Measurements from ENCODE around the gene KDM4C.

KDM4C gene

DNA sequence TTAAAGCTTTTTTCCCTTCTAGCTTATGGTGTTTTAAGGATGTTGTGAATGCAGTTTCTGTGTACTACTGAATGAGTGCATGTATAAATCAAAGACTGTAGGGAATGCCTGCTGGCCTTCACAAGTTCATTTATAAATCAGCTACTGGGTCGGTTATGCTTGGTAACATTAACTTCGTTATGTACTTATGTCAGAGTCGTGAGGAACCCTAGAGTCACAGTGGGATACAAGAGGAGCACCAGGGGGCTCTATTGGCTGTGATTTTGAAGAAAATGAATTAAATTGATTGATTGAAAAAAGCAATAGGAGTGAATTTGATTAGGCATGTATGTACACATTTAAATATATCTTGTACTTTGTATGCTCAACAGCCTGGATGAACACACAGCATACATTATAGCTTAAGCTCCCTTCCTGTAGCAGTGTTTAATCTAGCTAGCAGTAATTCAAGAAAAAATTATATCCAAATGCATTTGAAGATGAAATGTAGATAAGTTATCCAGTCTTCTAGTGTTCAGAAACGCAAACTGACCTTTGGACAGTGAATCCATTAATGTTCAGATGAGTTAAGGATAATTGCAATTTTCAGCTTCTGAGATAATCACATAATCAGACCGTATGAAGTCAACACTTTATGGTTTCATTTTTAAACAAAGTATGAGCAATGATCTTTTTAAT, 204.2 kb downstream of the KDM4C start:
- H3K27ac ChIP-seq: no peak overlapping the region
- TF ChIP-seq, protein P1, sequence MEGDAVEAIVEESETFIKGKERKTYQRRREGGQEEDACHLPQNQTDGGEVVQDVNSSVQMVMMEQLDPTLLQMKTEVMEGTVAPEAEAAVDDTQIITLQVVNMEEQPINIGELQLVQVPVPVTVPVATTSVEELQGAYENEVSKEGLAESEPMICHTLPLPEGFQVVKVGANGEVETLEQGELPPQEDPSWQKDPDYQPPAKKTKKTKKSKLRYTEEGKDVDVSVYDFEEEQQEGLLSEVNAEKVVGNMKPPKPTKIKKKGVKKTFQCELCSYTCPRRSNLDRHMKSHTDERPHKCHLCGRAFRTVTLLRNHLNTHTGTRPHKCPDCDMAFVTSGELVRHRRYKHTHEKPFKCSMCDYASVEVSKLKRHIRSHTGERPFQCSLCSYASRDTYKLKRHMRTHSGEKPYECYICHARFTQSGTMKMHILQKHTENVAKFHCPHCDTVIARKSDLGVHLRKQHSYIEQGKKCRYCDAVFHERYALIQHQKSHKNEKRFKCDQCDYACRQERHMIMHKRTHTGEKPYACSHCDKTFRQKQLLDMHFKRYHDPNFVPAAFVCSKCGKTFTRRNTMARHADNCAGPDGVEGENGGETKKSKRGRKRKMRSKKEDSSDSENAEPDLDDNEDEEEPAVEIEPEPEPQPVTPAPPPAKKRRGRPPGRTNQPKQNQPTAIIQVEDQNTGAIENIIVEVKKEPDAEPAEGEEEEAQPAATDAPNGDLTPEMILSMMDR (conservative IDR thresholded peaks at IDR 0.05; ENCODE audit: low read depth): no peak
- ChIA-PET CTCF (interaction anchor here (1.1 kb wide), 1 partner anchor 55 kb away, joined by 3 read pairs; no protein-coding TSS in a partner anchor), POLR2A (ENCODE audit: low non-redundant PET) (no interaction called here)
- no peak for DNase-seq (ENCODE audit: low spot score)

DNA sequence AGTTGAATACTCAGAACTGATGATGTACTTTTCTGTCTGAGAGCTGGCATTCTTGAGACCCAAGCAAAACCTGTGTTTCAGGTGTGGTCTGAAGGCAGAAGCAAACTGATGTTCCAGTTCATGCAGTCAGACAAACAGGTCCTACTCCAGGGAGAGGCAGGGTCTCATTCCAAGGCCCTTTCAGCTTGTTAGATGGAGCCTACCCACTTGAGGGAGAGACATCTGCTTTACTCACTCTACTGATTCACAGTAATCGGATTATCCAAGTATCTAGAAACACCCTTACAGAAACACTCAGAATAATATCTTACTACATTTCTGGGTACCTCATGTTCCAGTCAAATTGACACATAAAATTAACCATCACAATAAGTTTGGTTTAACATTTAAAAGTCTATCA, 207.8 kb downstream of the KDM4C start:
- CTCF ChIA-PET: no interaction called here
- H3K27ac ChIP-seq: no peak overlapping the region
- TF ChIP-seq, protein P1 (conservative IDR thresholded peaks at IDR 0.05; ENCODE audit: low read depth): no peak
- POLR2A ChIA-PET (ENCODE audit: low non-redundant PET): no interaction called here
- DNase-seq (ENCODE audit: low spot score): no peak

DNA sequence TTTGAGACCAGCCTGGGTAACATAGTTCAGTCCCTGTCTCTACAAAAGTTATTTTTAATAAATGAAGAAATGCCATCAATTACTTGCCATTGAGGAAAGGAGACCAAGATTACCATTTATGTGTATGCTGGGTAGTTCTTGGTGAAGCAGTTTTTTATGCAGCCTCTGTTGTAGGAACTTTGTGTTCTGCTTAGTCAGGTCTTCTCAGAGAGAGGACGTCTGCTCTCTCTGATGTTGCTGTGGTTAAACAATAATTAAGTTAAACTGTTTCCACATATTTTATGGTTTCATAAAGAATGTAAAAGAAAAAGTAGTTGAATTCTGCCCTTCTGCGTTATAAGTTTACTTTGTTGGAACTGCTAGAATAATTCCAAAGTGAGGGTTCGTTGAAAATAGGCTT, 210.5 kb downstream of the KDM4C start:
- TF ChIP-seq, protein P1 (conservative IDR thresholded peaks at IDR 0.05; ENCODE audit: low read depth): no peak
- DNase-seq (ENCODE audit: low spot score): no peak
- no peak overlapping the region for H3K27ac ChIP-seq
- CTCF ChIA-PET: no interaction called here
- POLR2A ChIA-PET (ENCODE audit: low non-redundant PET): no interaction called here

DNA sequence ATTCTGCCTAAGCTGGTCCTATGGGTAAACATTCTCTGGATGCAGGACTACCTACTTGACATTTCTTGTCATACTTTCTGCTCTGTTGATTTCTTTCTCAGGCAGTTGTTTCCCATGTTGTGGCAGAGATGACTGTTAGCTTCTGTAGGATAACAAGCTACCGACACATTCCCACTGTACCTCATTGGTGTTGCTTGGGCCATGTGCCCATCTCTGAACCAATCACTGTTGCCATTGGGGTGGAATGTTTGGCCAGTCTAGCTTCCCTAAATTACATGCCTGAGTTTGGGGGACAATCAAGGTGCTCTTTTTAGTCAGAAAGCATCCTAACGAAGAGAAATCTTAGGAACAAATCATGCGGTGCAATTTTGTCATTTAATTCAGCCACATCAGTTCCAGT, 212.0 kb downstream of the KDM4C start:
- no peak for DNase-seq (ENCODE audit: low spot score)
- H3K27ac ChIP-seq: no peak overlapping the region
- POLR2A ChIA-PET (ENCODE audit: low non-redundant PET): no interaction called here
- CTCF ChIA-PET: no interaction called here
- TF ChIP-seq, protein P1 (conservative IDR thresholded peaks at IDR 0.05; ENCODE audit: low read depth): no peak

DNA sequence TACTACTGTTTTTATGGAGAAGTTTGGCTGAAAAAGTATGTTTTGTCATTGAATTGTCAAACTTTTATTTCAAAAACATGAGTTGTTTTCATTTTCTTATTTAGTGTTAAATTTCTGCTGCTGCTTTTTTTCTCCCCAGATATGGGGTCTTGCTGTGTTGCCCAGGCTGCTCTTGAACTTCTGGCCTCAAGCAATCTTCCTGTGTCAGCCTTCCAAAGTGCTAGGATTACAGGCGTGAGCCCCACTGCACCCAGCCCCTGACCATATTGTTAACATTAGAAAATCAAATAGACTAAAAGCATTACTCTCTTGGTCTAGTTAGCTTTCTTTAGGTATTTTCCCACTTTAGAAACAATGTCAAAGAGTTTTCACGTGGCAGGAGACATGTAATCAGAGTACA, 215.3 kb downstream of the KDM4C start:
- POLR2A ChIA-PET (ENCODE audit: low non-redundant PET): no interaction called here
- no peak overlapping the region for H3K27ac ChIP-seq
- CTCF ChIA-PET: no interaction called here
- DNase-seq (ENCODE audit: low spot score): no peak
- TF ChIP-seq, protein P1 (conservative IDR thresholded peaks at IDR 0.05; ENCODE audit: low read depth): no peak

DNA sequence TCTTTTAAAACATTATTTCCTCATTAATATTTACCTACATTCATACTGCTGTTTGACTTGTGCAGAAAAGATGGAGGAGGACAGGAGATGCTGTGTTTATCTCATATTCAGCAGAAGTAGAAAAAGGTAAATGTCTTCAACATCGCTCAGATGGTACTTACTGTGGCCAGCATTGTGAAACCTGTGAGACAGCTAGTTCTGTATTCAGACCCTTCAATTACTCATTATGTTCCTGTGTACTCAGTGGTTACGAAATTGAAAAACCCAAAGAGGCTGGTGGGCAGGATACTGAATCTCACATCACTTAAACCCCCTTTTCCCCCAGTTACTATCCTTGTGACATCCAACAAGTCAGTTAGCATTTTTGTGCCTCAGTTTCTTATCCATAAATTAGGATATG, 216.0 kb downstream of the KDM4C start:
- no peak overlapping the region for H3K27ac ChIP-seq
- no peak for DNase-seq (ENCODE audit: low spot score)
- ChIA-PET CTCF (no interaction called here), POLR2A (ENCODE audit: low non-redundant PET) (no interaction called here)
- TF ChIP-seq, protein P1 (conservative IDR thresholded peaks at IDR 0.05; ENCODE audit: low read depth): no peak
